Spleen (tissue), 11 donors: ENCODE data around the gene OR51T1. TPM values are rescaled to one million over a fixed set of nuclear protein-coding genes. Genes with fewer than 3 reads are reported as not detected.

ENCODE experiments used
- DNase-seq: peaks from one replicate; pipeline ENCODE4 v3.0.0-alpha.2; 2020
- H3K27ac ChIP-seq, 8 donors: fragments of 200-600 bp; sonication (generic) in 7 of 8; 1 replicate in 4 of 8; 2 replicates in 4 of 8; pipeline versions ENCODE4 v1.5.0 to v1.8.0; 2016 to 2021; ENCODE audit warnings: inconsistent platforms in 4 of 8, mild to moderate bottlenecking in 4 of 8, moderate library complexity in 1 of 8
- H3K27me3 ChIP-seq, 7 donors: fragments of 200-600 bp; sonication (generic) in 6 of 7; replicated peaks in 1 of 7; 1 replicate in 4 of 7; 2 replicates in 3 of 7; pipeline versions ENCODE4 v1.5.0 to v1.8.0; 2016 to 2021; ENCODE audit warnings: inconsistent platforms in 3 of 7, mild to moderate bottlenecking in 1 of 7
- H3K36me3 ChIP-seq, 6 donors: fragments of 200-600 bp; sonication (generic) in 5 of 6; 1 replicate in 4 of 6; 2 replicates in 2 of 6; pipeline versions ENCODE4 v1.5.0 to v1.8.0; 2016 to 2021; ENCODE audit warnings: inconsistent platforms in 2 of 6
- H3K4me1 ChIP-seq, 6 donors: fragments of 200-600 bp; sonication (generic) in 5 of 6; 1 replicate in 3 of 6; 2 replicates in 3 of 6; pipeline versions ENCODE4 v1.5.0 to v1.8.0; 2016 to 2021; ENCODE audit warnings: inconsistent platforms in 3 of 6
- H3K4me3 ChIP-seq, 8 donors: fragments of 200-600 bp; sonication (generic) in 7 of 8; 1 replicate in 4 of 8; 2 replicates in 4 of 8; pipeline versions ENCODE4 v1.5.0 to v1.8.0; 2016 to 2021; ENCODE audit warnings: inconsistent platforms in 4 of 8, mild to moderate bottlenecking in 4 of 8, moderate library complexity in 2 of 8
- H3K9me3 ChIP-seq, 8 donors: fragments of 200-600 bp; sonication (generic) in 7 of 8; 1 replicate in 4 of 8; 2 replicates in 4 of 8; pipeline versions ENCODE4 v1.5.0 to v1.8.0; 2016 to 2021; ENCODE audit warnings: inconsistent platforms in 4 of 8
- CTCF ChIP-seq, 11 experiments: fragments of 200-600 bp in 7 of 11; fragments of 450-650 bp in 4 of 11; sonication (generic) in 4 of 11; IDR thresholded peaks in 8 of 11; conservative IDR thresholded peaks in 3 of 11; 1 replicate in 7 of 11; 2 replicates in 4 of 11; pipeline versions ENCODE4 v1.4.0 to v1.8.0; 2016 to 2021; ENCODE audit warnings: antibody characterized with exemption in 11 of 11, inconsistent platforms in 4 of 11, mild to moderate bottlenecking in 1 of 11
- POLR2A ChIP-seq, 3 donors: fragments of 450-650 bp; IDR thresholded peaks; one replicate each; pipeline ENCODE4 v1.5.1; 2017; ENCODE audit warnings: antibody characterized with exemption in 3 of 3, mild to moderate bottlenecking in 1 of 3
- POLR2AphosphoS5 ChIP-seq, 3 donors: sonication (generic); formaldehyde crosslinking; IDR thresholded peaks; one replicate each; pipeline ENCODE4 v1.5.1; 2017; ENCODE audit warnings: antibody characterized with exemption in 3 of 3
- intact Hi-C: fragments of 100-400 bp; cut with DNase I; formaldehyde crosslinking; loops from one replicate; pipeline ENCODE4 v1.15.0; 2023; ENCODE audit warnings: low total_unique reads
- polyA plus RNA-seq, 3 donors: library from polyadenylated mRNA; stranded (reverse); fragments of 200-250 nt; gene quantifications; one replicate each; pipeline ENCODE4 v1.2.1, GENCODE V29; 2013
- total RNA-seq, 7 donors: library from RNA; depleted of rRNA in 3 of 7; stranded (reverse); fragments of >200 nt in 3 of 7; fragmentation: NEBNext Ultra II Directional in 4 of 7; extraction: Animal tissue kit (Norgen Biotek cat#: 25700) in 4 of 7; gene quantifications; one replicate each; pipeline versions ENCODE4 v1.1.0 to v1.2.1, GENCODE V29; 2016 to 2021
- donor health status: healthy with polysubstance abuse.
- donor health status: DM: no; HTN: no; CAD: no; lungs with moderate emphysema.
- donor health status: DM: no; HTN: no; CAD: no.
- donor health status: Bipolar disorder and iron deficiency.
- donor health status: healthy.
- donor health status: DM: no; HTN: no; CAD: no.
- donor health status: DM: yes; HTN: yes; CAD: no.

OR51T1 gene
- total and polyA plus RNA-seq, 10 donors, result not detected

- Histone ChIP-seq H3K9me3 (no peaks in the 10 kb centered on the region), H3K4me3 (no peak overlapping the region), H3K27me3 (no peaks in the 10 kb centered on the region), H3K27ac (no peak overlapping the region), H3K36me3 (no peaks in the 10 kb centered on the region), H3K4me1 (no peaks in the 10 kb centered on the region)
- intact Hi-C loops, result no loop called here
- no peak for DNase-seq
- no peak for TF ChIP-seq POLR2AphosphoS5 (IDR thresholded peaks at IDR 0.05)
- no peak for TF ChIP-seq POLR2A (IDR thresholded peaks at IDR 0.05)
- TF ChIP-seq CTCF (IDR thresholded peaks at IDR 0.05 in 8 of 11, conservative IDR thresholded peaks at IDR 0.05 in 3 of 11), result no peak
These were observed 44.9 kb downstream of the OR51T1 start for GRCh38 chr11:4926608-4927007.

Other genes with a start within 250 kb of the OR51T1 start
- gene OR51D1, start 244.4 kb upstream of the OR51T1 start, total RNA-seq, result not detected
- gene OR51D1, start 244.4 kb upstream of the OR51T1 start, polyA plus RNA-seq, result not detected
- gene OR51E1, start 237.9 kb upstream of the OR51T1 start, total RNA-seq, result not detected
- under 1 TPM; 0.04 to 0.18 (median 0.06) TPM for gene OR51E1, start 237.9 kb upstream of the OR51T1 start, polyA plus RNA-seq
- not detected for gene OR51E2, start 184.0 kb upstream of the OR51T1 start, total RNA-seq
- under 1 TPM in 2 of 3 donors, not detected in 1; 0.05 to 0.09 TPM for gene OR51E2, start 184.0 kb upstream of the OR51T1 start, polyA plus RNA-seq
- not detected for gene MMP26, start 177.1 kb upstream of the OR51T1 start, total RNA-seq
- gene MMP26, start 177.1 kb upstream of the OR51T1 start, polyA plus RNA-seq, result not detected
- gene OR51F1, start 112.0 kb upstream of the OR51T1 start, total RNA-seq, result not detected
- not detected for gene OR51F1, start 112.0 kb upstream of the OR51T1 start, polyA plus RNA-seq
- gene OR52R1, start 77.5 kb upstream of the OR51T1 start, total RNA-seq, result not detected
- not detected for gene OR52R1, start 77.5 kb upstream of the OR51T1 start, polyA plus RNA-seq
- gene OR51F2, start 60.6 kb upstream of the OR51T1 start, total RNA-seq, result not detected
- gene OR51F2, start 60.6 kb upstream of the OR51T1 start, polyA plus RNA-seq, result not detected
- not detected for gene OR51S1, start 32.7 kb upstream of the OR51T1 start, total RNA-seq
- gene OR51S1, start 32.7 kb upstream of the OR51T1 start, polyA plus RNA-seq, result not detected
- gene OR51A7, start 21.9 kb downstream of the OR51T1 start, total RNA-seq, result not detected
- not detected for gene OR51A7, start 21.9 kb downstream of the OR51T1 start, polyA plus RNA-seq
- not detected for gene OR51G2, start 37.5 kb downstream of the OR51T1 start, total RNA-seq
- not detected for gene OR51G2, start 37.5 kb downstream of the OR51T1 start, polyA plus RNA-seq
- gene OR51G1, start 42.4 kb downstream of the OR51T1 start, total RNA-seq, result not detected
- gene OR51G1, start 42.4 kb downstream of the OR51T1 start, polyA plus RNA-seq, result not detected
- not detected for gene OR51A4, start 65.7 kb downstream of the OR51T1 start, total RNA-seq
- gene OR51A4, start 65.7 kb downstream of the OR51T1 start, polyA plus RNA-seq, result not detected
- gene OR51A2, start 73.8 kb downstream of the OR51T1 start, total RNA-seq, result not detected
- not detected for gene OR51A2, start 73.8 kb downstream of the OR51T1 start, polyA plus RNA-seq
- not detected for gene OR51L1, start 113.0 kb downstream of the OR51T1 start, total RNA-seq
- gene OR51L1, start 113.0 kb downstream of the OR51T1 start, polyA plus RNA-seq, result not detected
- gene OR52J3, start 164.6 kb downstream of the OR51T1 start, total RNA-seq, result not detected
- gene OR52J3, start 164.6 kb downstream of the OR51T1 start, polyA plus RNA-seq, result not detected
- gene OR52E2, start 177.7 kb downstream of the OR51T1 start, total RNA-seq, result not detected
- not detected for gene OR52E2, start 177.7 kb downstream of the OR51T1 start, polyA plus RNA-seq
- not detected for gene OR52E1, start 187.7 kb downstream of the OR51T1 start, total RNA-seq
- gene OR52E1, start 187.7 kb downstream of the OR51T1 start, polyA plus RNA-seq, result not detected